ENCODE results near the gene NUAK2. TPM values are rescaled to one million over a fixed set of nuclear protein-coding genes. Genes with fewer than 3 reads are reported as not detected.
"Not testable (repeated sequence)": the region's sequence is repeated elsewhere in the genome, so short reads cannot be mapped to it uniquely, and the experiment has no call there.

The NUAK2 gene
- total RNA-seq, 1 donor: 34.2 TPM

GRCh38 chr1:205298191-205298994 is 23.2 kb downstream of the NUAK2 start:
- Histone ChIP-seq H3K4me1 (ENCODE audit: insufficient read depth, low read length) (peaks cover 43% of the 10 kb centered on the region), H3K9me3 (ENCODE audit: low read depth, low read length) (no peaks in the 10 kb centered on the region), H3K4me3 (ENCODE audit: low read length) (no peak overlapping the region), H3K27me3 (ENCODE audit: insufficient read depth, low read length) (no peaks in the 10 kb centered on the region)

DNA sequence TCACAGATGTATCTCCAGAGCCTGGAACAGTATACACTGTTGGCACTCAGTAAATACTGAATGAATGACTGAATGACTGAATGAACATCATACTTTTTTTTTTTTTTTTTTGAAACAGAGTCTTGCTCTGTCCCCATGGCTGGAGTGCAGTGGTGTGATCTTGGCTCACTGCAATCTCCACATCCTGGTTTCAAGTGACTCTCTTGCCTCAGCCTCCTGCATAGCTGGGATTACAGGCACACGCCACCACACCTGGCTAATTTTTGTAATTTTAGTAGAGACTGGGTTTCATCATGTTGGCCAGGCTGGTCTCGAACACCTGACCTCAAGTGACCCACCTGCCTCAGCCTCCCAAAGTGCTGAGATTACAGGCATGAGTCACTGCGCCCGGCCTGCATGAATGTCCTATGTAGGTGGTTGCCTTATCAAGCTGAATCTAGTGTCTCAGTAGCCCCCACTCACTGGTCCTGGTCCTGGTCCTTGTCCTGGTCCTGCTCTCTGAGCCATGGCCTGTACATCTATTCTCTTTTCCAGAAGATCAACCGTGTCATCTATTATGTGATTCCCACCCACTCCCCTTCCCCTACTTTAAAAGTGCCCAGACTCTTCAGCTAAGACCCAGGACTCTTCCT is 23.9 kb downstream of the NUAK2 start:
- peaks cover 43% of the 10 kb centered on the region for H3K4me1 ChIP-seq (ENCODE audit: insufficient read depth, low read length)
- H3K27me3 ChIP-seq (ENCODE audit: insufficient read depth, low read length); H3K4me3 ChIP-seq (ENCODE audit: low read length); H3K9me3 ChIP-seq (ENCODE audit: low read depth, low read length): not testable (repeated sequence)

- Histone ChIP-seq H3K4me3 (ENCODE audit: low read length) (no peak overlapping the region), H3K4me1 (ENCODE audit: insufficient read depth, low read length) (peaks cover 50% of the 10 kb centered on the region), H3K9me3 (ENCODE audit: low read depth, low read length) (no peaks in the 10 kb centered on the region), H3K27me3 (ENCODE audit: insufficient read depth, low read length) (no peaks in the 10 kb centered on the region)
Observed at GRCh38 chr1:205296154-205296553, 25.4 kb downstream of the NUAK2 start.

DNA sequence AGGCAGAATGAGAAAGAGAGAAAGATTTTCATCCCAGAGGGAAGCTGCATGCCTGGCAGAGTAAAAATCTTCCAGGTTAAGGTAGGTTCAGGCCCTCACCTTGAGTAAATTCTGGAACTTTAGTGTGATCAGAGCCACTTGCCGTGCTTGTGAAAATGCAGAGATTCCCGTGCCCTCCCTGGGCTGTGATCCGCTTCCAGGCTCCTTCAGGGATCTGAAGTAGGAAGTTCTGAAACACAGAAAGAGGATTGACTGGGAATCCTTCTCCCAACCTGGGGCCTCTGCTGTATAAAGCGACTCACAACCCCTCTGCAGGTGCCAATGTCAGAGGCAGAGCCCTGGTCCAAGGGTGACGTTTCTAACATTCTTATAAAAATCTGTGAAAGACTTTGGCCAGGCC is 26.6 kb downstream of the NUAK2 start:
- no peak overlapping the region for H3K4me3 ChIP-seq (ENCODE audit: low read length)
- peaks cover 54% of the 10 kb centered on the region for H3K4me1 ChIP-seq (ENCODE audit: insufficient read depth, low read length)
- no peaks in the 10 kb centered on the region for H3K27me3 ChIP-seq (ENCODE audit: insufficient read depth, low read length)
- no peaks in the 10 kb centered on the region for H3K9me3 ChIP-seq (ENCODE audit: low read depth, low read length)

- H3K4me1 ChIP-seq (ENCODE audit: insufficient read depth, low read length): peaks cover 55% of the 10 kb centered on the region
Observed at GRCh38 chr1:205294175-205294917, 27.2 kb downstream of the NUAK2 start.

GRCh38 chr1:205293350-205294074 is 28.0 kb downstream of the NUAK2 start:
- H3K9me3 ChIP-seq (ENCODE audit: low read depth, low read length): no peaks in the 10 kb centered on the region
- no peaks in the 10 kb centered on the region for H3K27me3 ChIP-seq (ENCODE audit: insufficient read depth, low read length)
- H3K4me3 ChIP-seq (ENCODE audit: low read length): no peak overlapping the region
- H3K4me1 ChIP-seq (ENCODE audit: insufficient read depth, low read length): peaks cover 63% of the 10 kb centered on the region

More at GRCh38 chr1:205294175-205294917, 27.2 kb downstream of the NUAK2 start:
- Histone ChIP-seq H3K9me3 (ENCODE audit: low read depth, low read length) (no peaks in the 10 kb centered on the region), H3K27me3 (ENCODE audit: insufficient read depth, low read length) (no peaks in the 10 kb centered on the region), H3K4me3 (ENCODE audit: low read length) (no peak overlapping the region)

DNA sequence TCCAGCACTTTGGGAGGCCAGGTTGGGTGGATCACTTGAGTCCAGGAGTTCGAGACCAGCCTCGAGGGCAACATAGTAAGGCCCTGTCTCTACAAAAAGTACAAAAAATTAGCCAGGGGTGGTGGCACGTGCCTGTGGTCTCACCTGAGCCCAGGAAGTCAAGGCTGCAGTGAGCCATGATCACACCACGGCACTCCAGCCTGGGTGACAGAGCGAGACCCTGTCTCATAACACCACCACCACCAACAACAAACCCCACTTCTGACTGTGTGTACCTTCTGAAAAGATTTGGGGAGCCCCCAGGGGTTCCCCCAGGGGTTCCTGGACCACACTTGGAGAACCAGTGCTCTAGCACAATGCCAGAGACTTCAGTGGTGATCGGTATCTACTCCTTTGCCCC is 29.9 kb downstream of the NUAK2 start:
- Histone ChIP-seq H3K4me1 (ENCODE audit: insufficient read depth, low read length) (peaks cover 82% of the 10 kb centered on the region), H3K27me3 (ENCODE audit: insufficient read depth, low read length) (no peaks in the 10 kb centered on the region), H3K4me3 (ENCODE audit: low read length) (no peak overlapping the region), H3K9me3 (ENCODE audit: low read depth, low read length) (no peaks in the 10 kb centered on the region)

DNA sequence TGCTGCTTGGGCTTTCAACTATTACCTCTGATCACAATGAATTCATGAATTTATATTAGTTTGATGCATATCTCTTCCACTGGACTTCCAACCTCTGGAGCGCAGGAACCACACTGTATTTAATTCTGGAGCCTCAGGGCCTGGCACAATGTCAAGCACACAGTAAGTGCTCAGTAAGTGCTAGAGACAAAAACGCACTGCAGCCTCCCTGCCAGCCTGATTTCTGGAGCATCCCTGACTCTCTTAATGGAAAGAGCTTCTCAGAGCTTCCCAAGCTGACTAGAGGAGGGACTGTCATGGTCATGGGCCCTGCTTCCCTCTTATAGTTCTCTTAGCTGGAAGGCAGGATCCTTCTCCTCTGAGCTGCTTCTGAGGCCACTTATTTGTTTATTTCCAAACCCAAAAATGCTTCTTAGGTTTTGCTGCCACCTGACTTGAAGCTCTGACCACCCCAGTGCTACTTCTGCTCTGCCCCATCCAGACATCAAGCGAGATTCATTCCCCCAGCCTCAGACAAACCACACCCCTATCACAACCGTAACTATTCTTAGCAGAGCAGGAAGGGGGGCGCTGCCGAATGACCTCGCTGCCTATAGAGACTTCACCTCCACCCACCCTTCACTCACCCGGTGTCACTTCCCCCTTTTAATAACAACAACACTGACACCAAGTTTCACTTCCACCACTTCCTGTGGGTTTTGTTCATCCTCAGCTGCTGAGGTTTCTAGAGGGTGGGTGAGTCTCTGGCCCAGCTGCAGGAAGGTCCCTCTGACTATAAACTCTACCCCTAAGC is 33.6 kb downstream of the NUAK2 start:
- H3K9me3 ChIP-seq (ENCODE audit: low read depth, low read length): no peaks in the 10 kb centered on the region
- no peak overlapping the region for H3K4me3 ChIP-seq (ENCODE audit: low read length)
- peaks cover 96% of the 10 kb centered on the region for H3K4me1 ChIP-seq (ENCODE audit: insufficient read depth, low read length)
- H3K27me3 ChIP-seq (ENCODE audit: insufficient read depth, low read length): no peaks in the 10 kb centered on the region

DNA sequence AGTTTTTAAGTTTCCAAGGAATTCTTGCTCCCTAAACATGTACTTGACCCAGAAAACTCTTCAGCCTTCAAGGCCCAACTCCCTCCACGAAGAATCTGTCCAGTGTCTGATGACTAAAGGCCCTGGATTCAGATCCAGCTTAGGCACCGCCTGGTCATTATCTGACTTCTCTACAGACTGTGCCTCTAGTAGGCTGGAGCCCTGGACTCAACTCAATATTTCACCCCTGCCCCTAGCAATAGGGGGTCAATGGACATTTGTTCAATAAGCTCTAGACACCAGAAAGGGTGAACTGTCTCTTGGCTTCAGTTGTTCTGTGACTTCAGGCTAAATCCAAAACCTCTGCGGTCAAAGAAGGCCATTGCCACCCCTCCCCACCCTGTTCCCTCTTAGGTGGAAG is 34.5 kb downstream of the NUAK2 start:
- Histone ChIP-seq H3K4me1 (ENCODE audit: insufficient read depth, low read length) (peaks cover 100% of the 10 kb centered on the region), H3K27me3 (ENCODE audit: insufficient read depth, low read length) (no peaks in the 10 kb centered on the region), H3K4me3 (ENCODE audit: low read length) (no peak overlapping the region), H3K9me3 (ENCODE audit: low read depth, low read length) (no peaks in the 10 kb centered on the region)

DNA sequence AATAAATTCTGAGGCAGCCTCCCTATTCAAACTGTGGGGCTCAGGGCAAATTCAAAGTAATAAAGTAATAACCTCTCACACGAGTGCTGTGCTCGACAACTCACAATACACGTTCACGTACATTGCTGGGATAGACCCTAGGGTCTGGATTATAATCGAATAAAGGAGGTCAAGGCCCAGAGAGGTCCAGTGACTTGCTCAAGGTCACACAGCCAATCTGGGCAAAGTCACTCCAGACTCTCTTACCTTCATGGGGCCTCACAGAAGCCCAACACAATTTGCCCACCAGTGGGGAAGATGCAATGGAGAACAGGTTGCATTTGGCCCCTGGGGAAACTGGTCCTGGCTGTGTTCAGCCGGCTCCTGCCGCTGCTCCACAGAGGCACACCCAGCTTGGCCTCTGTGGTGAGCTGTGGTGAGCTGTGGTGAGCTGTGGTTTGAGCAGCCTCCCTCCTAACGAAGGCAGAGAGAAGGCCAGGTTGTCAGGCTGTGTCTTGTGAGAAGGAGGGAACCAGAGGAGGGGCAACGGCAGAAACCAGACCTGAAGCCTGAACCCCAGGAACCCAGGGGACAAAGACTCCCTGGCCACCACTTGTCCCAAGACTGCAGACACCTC is 35.1 kb downstream of the NUAK2 start:
- peaks cover 94% of the 10 kb centered on the region for H3K4me1 ChIP-seq (ENCODE audit: insufficient read depth, low read length)
- H3K27me3 ChIP-seq (ENCODE audit: insufficient read depth, low read length): no peaks in the 10 kb centered on the region
- H3K4me3 ChIP-seq (ENCODE audit: low read length): no peak overlapping the region
- H3K9me3 ChIP-seq (ENCODE audit: low read depth, low read length): no peaks in the 10 kb centered on the region

DNA sequence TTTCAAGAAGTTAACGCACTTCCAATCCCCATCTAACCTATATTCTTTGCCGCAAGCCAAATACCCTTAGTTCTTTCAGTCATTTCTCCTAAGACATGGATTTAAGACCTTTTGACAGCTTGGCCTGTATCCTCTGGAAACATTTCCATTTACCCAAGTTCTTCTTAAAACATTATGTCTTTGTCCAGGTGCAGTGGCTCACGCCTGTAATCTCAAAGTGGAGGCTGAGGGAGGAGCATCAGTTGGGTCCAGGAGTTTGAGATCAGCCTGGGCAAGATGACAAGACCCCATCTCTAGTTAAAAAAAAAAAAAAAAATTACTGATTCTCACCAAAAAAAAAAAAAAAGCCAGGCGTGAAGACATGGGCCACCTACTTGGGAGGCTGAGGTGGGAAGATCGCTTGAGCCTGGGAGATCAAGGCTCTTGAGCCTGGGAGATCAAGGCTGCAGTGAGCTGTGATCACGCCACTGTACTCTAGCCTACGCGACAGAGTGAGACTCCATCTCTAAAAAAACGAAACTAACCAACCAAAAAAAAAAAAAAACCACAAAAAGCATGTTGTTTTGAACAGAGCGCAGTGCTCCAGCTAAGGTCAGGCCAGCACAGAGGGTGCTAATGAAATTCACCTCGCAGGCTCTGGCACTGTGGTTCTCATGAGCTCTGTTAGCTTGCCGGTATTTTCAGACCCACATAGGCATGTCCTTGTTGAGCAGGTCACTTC is 36.0 kb downstream of the NUAK2 start:
- no peaks in the 10 kb centered on the region for H3K27me3 ChIP-seq (ENCODE audit: insufficient read depth, low read length)
- H3K4me3 ChIP-seq (ENCODE audit: low read length): peak overlapping the region; percentile 7
- H3K9me3 ChIP-seq (ENCODE audit: low read depth, low read length): no peaks in the 10 kb centered on the region
- peaks cover 89% of the 10 kb centered on the region for H3K4me1 ChIP-seq (ENCODE audit: insufficient read depth, low read length)

DNA sequence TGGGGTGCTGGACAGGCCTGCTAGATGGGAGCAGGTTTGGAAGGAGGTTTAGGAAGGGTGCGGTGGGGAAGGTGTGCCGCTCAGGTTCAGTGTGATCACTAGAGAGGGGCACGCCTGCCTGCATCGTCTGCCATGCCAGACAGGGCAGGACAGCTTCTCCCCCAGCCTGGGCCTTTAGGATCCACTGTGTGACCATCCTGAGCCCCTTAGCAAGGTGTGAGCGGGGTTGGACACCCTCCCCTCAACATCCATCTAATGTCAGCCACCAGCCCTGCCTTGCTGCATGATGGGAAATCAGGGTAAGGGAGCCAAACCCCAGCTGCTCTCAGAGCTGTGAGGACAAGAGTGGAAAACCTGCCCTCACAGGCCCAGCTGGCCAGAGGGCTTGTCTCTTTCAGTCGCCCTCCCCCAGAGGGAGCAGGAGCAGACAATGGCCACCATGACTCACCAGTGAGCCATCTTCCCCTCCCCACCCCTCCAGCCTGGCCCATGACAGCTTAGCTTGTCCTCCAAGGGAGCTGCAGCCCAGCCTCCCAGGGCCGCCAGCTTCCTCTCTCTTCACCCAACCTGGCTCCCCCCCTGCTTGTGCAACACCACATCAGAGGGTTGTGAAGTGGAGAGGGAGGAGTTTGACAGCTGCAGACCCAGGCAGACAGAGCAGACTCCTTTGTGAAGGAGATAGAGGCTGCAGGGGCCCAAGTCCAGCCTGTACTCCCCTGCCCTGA is 37.0 kb downstream of the NUAK2 start:
- no peaks in the 10 kb centered on the region for H3K9me3 ChIP-seq (ENCODE audit: low read depth, low read length)
- peaks cover 89% of the 10 kb centered on the region for H3K4me1 ChIP-seq (ENCODE audit: insufficient read depth, low read length)
- H3K27me3 ChIP-seq (ENCODE audit: insufficient read depth, low read length): no peaks in the 10 kb centered on the region
- peak overlapping the region; percentile 7 for H3K4me3 ChIP-seq (ENCODE audit: low read length)
